ENCODE data around the gene PTPN4. TPM values are rescaled to one million over a fixed set of nuclear protein-coding genes. Genes with fewer than 3 reads are reported as not detected.

The PTPN4 gene
- total RNA-seq, 2 experiments from 2014 or later = 49.3 to 50.6 TPM

GRCh38 chr2:120013597-120014223 is 254.0 kb downstream of the PTPN4 start:
- H2AFZ ChIP-seq (ENCODE audit: low read length) = peak overlapping the region; percentile 99

GRCh38 chr2:120014226-120014980 is 254.7 kb downstream of the PTPN4 start:
- POLR2A ChIA-PET = interaction anchor here (0.6 to 0.7 kb wide), 2 partner anchors 15 to 1625 kb away, joined by 3 read pairs; no protein-coding TSS in a partner anchor
- no peak for DNase-seq (ENCODE audit: low spot score)
- H3K9me2 ChIP-seq (ENCODE audit: insufficient read depth, low read length) = no peaks in the 10 kb centered on the region
- BruUV-seq (replicated peaks) = no TSS peak
- H3K36me3 ChIP-seq (ENCODE audit: insufficient read depth, low read length) = no peaks in the 10 kb centered on the region
- H3K4me2 ChIP-seq (ENCODE audit: low read length) = peak overlapping the region; percentile 96
- TF ChIP-seq CTCF (conservative IDR thresholded peaks at IDR 0.05; ENCODE audit: low read length) (no peak), EZH2phosphoT487 (IDR thresholded peaks at IDR 0.05; ENCODE audit: borderline replicate concordance, low read depth, low read length) (no peak)
- CTCF ChIA-PET (ENCODE audit: unreplicated experiment) = no interaction called here
- H3K79me2 ChIP-seq (ENCODE audit: insufficient read depth, low read depth, low read length) = peaks cover 12% of the 10 kb centered on the region; the same call in 1 of the 2 replicates
- no peak overlapping the region for H3K27ac ChIP-seq (ENCODE audit: low read depth, low read length, poor library complexity, severe bottlenecking)
- intact Hi-C loops (cut with micrococcal nuclease; ENCODE audit: unreplicated experiment) = loop anchor here (5.0 to 10.0 kb wide), 3 partner anchors 298 to 1720 kb away; partner anchors contain the start of gene NIFK
- H3K9me3 ChIP-seq (ENCODE audit: low read length) = no peaks in the 10 kb centered on the region
- peaks cover 23% of the 10 kb centered on the region for H3K4me1 ChIP-seq (ENCODE audit: insufficient read depth, low read length, poor library complexity, severe bottlenecking)
- H4K20me1 ChIP-seq (ENCODE audit: insufficient read depth, low read length) = peaks cover 6% of the 10 kb centered on the region; the same call in 1 of the 2 replicates
- peak overlapping the region; percentile 99; the same call in 1 of the 2 replicates for H2AFZ ChIP-seq (ENCODE audit: low read length)
- peak overlapping the region; percentile 82 for H3K4me3 ChIP-seq (ENCODE audit: low read depth, low read length, poor library complexity, severe bottlenecking)

More at GRCh38 chr2:120013597-120014223, 254.0 kb downstream of the PTPN4 start:
- ChIA-PET POLR2A (interaction anchor here (0.6 kb wide), 1 partner anchor 1626 kb away, joined by 3 read pairs; no protein-coding TSS in a partner anchor), CTCF (ENCODE audit: unreplicated experiment) (no interaction called here)
- Histone ChIP-seq H3K4me2 (ENCODE audit: low read length) (peak overlapping the region; percentile 96), H3K4me3 (ENCODE audit: low read depth, low read length, poor library complexity, severe bottlenecking) (peak overlapping the region; percentile 82), H3K4me1 (ENCODE audit: insufficient read depth, low read length, poor library complexity, severe bottlenecking) (peaks cover 23% of the 10 kb centered on the region), H3K79me2 (ENCODE audit: insufficient read depth, low read depth, low read length) (peaks cover 12% of the 10 kb centered on the region; the same call in 1 of the 2 replicates), H3K9me2 (ENCODE audit: insufficient read depth, low read length) (no peaks in the 10 kb centered on the region), H4K20me1 (ENCODE audit: insufficient read depth, low read length) (peaks cover 6% of the 10 kb centered on the region; the same call in 1 of the 2 replicates), H3K27ac (ENCODE audit: low read depth, low read length, poor library complexity, severe bottlenecking) (no peak overlapping the region), H3K36me3 (ENCODE audit: insufficient read depth, low read length) (no peaks in the 10 kb centered on the region), H3K9me3 (ENCODE audit: low read length) (no peaks in the 10 kb centered on the region)
- TF ChIP-seq CTCF (conservative IDR thresholded peaks at IDR 0.05; ENCODE audit: low read length) = no peak
- TF ChIP-seq EZH2phosphoT487 (IDR thresholded peaks at IDR 0.05; ENCODE audit: borderline replicate concordance, low read depth, low read length) = no peak
- TSS peak; percentile 82 for BruUV-seq (replicated peaks)
- intact Hi-C loops (cut with micrococcal nuclease; ENCODE audit: unreplicated experiment) = loop anchor here (1.0 to 10.0 kb wide), 7 partner anchors 95 to 1721 kb away; partner anchors contain the start of genes NIFK, PTPN4 and TMEM185B
- DNase-seq (ENCODE audit: low spot score) = no peak

Data from OCI-LY7 (cell line).